AG04449 (cell line): ENCODE results near the gene ABCA1.

Source experiments
- CTCF ChIA-PET: fragments of 350-600 bp; formaldehyde crosslinking; extraction: SDS; loops from one replicate; lab custom pipeline; 2021; ENCODE audit warnings: antibody characterized with exemption; lab: Yijun Ruan, JAX
- POLR2A ChIA-PET: fragments of 400-600, 350-600 bp; formaldehyde crosslinking; extraction: SDS; loops from one replicate; lab custom pipeline; 2020; ENCODE audit warnings: antibody characterized with exemption, inconsistent platforms; lab: Yijun Ruan, JAX
- DNase-seq: peaks from one replicate; pipeline ENCODE4 v3.0.0-alpha.2; 2010; ENCODE audit warnings: low read depth, low spot score
- H3K4me3 ChIP-seq: 2 replicates; pipeline ENCODE4 v1.5.1; 2011; ENCODE audit warnings: low read depth, mild to moderate bottlenecking, control low read depth, low read length
- CTCF ChIP-seq: IDR thresholded peaks from one replicate; pipeline ENCODE4 v1.5.1; 2011; ENCODE audit warnings: mild to moderate bottlenecking, moderate library complexity, low read length, control low read depth, inconsistent platforms; ENCODE audit not compliant: insufficient read depth; ENCODE audit errors: missing control alignments

Gene ABCA1

DNA sequence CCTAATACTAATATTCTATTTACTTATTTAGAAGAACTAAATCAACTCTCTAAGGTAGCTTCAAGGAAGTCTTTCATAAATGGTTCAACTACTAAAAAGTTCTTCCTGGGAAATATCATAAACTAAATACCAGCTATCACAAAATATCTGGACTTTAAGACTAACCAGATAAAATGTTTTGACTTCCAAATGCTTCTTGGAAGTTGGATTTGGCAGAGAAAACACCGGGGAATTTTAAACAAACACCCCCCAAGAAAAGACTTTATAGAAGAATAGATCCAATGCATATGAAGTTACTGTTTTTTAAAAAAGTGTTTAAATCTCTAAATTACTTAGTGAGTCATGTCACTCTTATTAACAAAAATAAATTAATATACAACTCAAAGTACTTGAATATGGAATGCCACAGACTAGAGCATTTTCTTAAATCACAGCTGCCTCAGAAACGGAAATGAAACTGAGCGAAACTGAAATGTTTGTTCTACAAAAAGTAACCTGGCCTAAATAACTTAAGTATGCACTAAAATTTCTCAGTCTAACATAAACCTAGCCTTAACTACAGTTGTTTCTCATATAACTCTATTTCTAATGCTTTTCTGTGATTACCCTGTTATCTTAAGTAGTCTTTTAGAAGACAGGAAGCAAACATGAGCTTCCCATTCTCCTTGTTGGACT, 6.8 kb downstream of the ABCA1 start:
- ChIA-PET CTCF (interaction anchor here (0.7 to 1.8 kb wide), 7 partner anchors 14 to 234 kb away, joined by 3 to 9 read pairs (median 3); no protein-coding TSS in a partner anchor), POLR2A (no interaction called here)
- TF ChIP-seq CTCF: no peak
- no peak for DNase-seq
- H3K4me3 ChIP-seq: no peak overlapping the region

GRCh38 chr9:104915753-104916152, 12.2 kb downstream of the ABCA1 start:
- no peak overlapping the region for H3K4me3 ChIP-seq
- no peak for TF ChIP-seq CTCF
- POLR2A ChIA-PET: no interaction called here
- DNase-seq: no peak
- CTCF ChIA-PET: interaction anchor here (1.4 kb wide), 1 partner anchor 10 kb away, joined by 3 read pairs; no protein-coding TSS in a partner anchor

- no peak for DNase-seq
- ChIA-PET CTCF (interaction anchor here (1.0 to 1.3 kb wide), 2 partner anchors 8 to 240 kb away, joined by 3 read pairs; no protein-coding TSS in a partner anchor), POLR2A (no interaction called here)
- no peak overlapping the region for H3K4me3 ChIP-seq
- TF ChIP-seq CTCF: no peak
Measured at GRCh38 chr9:104915049-104915448, 12.9 kb downstream of the ABCA1 start.

DNA sequence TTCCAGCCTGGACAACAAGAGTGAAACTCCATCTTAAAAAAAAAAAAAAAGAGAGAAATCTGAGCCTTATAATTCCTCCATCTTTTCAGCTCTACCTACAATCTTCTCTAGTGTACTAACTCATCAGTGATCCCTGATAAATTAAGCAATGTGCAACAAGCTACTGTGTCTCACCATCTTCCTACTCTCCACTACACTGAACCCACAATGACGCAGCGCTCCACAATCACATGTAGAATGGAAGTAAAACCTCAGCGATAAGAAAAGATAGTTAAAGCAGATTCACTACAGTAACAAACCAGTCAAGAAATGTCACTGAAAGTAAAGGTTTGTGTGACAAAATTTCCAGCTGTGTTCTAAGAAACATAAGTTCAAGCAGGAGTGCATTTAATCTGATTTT, 13.5 kb downstream of the ABCA1 start:
- ChIA-PET CTCF (interaction anchor here (1.0 to 1.3 kb wide), 2 partner anchors 9 to 240 kb away, joined by 3 read pairs; no protein-coding TSS in a partner anchor), POLR2A (no interaction called here)
- no peak overlapping the region for H3K4me3 ChIP-seq

GRCh38 chr9:104912606-104913005, 15.3 kb downstream of the ABCA1 start:
- CTCF ChIA-PET: interaction anchor here (1.0 to 2.1 kb wide), 2 partner anchors 14 to 50 kb away, joined by 3 to 8 read pairs; no protein-coding TSS in a partner anchor
- POLR2A ChIA-PET: no interaction called here
- DNase-seq: no peak
- TF ChIP-seq CTCF: no peak
- H3K4me3 ChIP-seq: no peak overlapping the region

More for the DNA sequence above, 13.5 kb downstream of the ABCA1 start:
- no peak for DNase-seq
- no peak for TF ChIP-seq CTCF

- TF ChIP-seq CTCF: no peak
- CTCF ChIA-PET: interaction anchor here (1.8 to 2.1 kb wide), 2 partner anchors 16 to 48 kb away, joined by 5 to 8 read pairs; no protein-coding TSS in a partner anchor
- H3K4me3 ChIP-seq: no peak overlapping the region
- POLR2A ChIA-PET: no interaction called here
- no peak for DNase-seq
Measured at GRCh38 chr9:104911032-104911607, 16.8 kb downstream of the ABCA1 start.
